Measurements from ENCODE around the gene ARFRP1.
A peak's percentile ranks its signal among the peaks of the same experiment; 100 is the strongest.
"Not testable (repeated sequence)": the region's sequence is repeated elsewhere in the genome, so short reads cannot be mapped to it uniquely, and the experiment has no call there.

ARFRP1 gene

GRCh38 chr20:63653041-63653973 lies 54.5 kb downstream of the ARFRP1 start, which contains the start of gene STMN3:
Gene STMN3 (minus strand): TSS chr20:63653424. CDS start chr20:63653345, 79 bp downstream.
- peak; percentile 85 for DNase-seq

GRCh38 chr20:63652192-63652980 lies 55.4 kb downstream of the ARFRP1 start:
- DNase-seq = no peak

DNA sequence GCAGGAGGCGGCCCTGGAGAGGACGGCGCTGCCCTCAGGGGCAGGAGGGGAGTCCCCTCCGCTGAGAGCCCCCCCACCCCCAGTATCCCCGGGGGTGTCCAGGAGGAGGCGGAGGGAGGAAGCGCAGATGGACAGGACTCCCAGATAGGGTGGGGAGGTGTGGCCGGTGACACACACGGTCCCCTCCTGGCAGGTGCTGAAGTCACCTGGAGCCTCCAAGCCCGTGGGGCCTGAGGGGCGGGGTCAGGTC lies 55.9 kb downstream of the ARFRP1 start:
- no peak for DNase-seq

DNA sequence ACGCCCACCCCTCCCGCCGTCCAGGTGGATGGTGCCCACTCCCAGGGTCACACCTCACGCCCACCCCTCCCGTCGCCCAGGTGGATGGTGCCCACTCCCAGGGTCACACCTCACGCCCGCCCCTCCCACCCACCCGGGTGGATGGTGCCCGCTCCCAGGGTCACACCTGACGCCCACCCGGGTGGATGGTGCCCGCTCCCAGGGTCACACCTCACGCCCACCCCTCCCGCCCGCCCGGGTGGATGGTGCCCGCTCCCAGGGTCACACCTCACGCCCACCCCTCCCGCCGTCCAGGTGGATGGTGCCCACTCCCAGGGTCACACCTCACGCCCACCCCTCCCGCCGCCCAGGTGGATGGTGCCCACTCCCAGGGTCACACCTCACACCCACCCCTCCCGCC lies 57.3 kb downstream of the ARFRP1 start:
- not testable (repeated sequence) for DNase-seq

GRCh38 chr20:63648895-63649589 lies 58.7 kb downstream of the ARFRP1 start:
- DNase-seq = no peak
